Measurements from ENCODE around the gene PCDH12. TPM values are rescaled to one million over a fixed set of nuclear protein-coding genes. Genes with fewer than 3 reads are reported as not detected.
A peak's percentile ranks its signal among the peaks of the same experiment; 100 is the strongest.

Gene PCDH12
- total RNA-seq, 1 donor from 2014 or later = 0.61 TPM

DNA sequence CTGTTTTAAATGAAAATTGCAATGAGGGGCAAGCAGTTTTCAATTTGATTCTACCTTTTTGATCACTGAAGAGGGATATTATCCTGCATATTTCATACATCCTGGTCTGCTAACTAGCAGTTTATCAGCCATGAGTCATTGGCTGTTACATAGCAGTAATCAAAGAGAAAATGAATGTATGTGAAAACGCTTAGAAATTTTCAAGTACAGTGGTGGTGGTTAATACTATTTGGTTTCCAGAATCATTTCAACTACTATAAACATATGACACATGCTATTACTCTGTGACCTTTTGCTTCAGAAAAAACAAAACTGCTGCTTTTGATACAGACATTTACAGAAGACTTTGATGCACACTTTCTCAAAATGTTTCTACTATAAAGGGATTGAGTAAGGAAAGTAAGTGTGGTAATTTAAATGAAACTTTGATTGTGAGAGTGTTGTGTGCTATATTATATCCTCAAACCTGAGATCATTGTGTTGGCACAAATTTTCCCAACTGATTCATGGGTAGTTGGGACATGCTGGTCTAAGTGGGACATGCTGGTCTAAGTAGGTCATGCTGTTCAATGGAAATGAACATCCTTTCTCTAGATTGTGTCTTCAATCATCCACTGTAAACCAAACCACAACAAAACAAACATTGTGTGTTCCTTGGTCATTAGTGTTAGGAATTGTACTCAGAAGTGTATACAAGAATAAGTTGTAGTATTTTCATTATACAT is 16.0 kb upstream of the PCDH12 start:
- Mint-ChIP-seq H3K9me3 (no peaks in the 10 kb centered on the region), H3K4me3 (no peak overlapping the region), H3K27ac (ENCODE audit: unreplicated experiment) (no peak overlapping the region), H3K27me3 (ENCODE audit: low read depth) (no peaks in the 10 kb centered on the region), H3K36me3 (ENCODE audit: low read depth) (peaks cover 10% of the 10 kb centered on the region), H3K4me1 (peaks cover 19% of the 10 kb centered on the region)
- DNase-seq (ENCODE audit: low read depth, low spot score) = no peak
- TF ChIP-seq, protein P1, sequence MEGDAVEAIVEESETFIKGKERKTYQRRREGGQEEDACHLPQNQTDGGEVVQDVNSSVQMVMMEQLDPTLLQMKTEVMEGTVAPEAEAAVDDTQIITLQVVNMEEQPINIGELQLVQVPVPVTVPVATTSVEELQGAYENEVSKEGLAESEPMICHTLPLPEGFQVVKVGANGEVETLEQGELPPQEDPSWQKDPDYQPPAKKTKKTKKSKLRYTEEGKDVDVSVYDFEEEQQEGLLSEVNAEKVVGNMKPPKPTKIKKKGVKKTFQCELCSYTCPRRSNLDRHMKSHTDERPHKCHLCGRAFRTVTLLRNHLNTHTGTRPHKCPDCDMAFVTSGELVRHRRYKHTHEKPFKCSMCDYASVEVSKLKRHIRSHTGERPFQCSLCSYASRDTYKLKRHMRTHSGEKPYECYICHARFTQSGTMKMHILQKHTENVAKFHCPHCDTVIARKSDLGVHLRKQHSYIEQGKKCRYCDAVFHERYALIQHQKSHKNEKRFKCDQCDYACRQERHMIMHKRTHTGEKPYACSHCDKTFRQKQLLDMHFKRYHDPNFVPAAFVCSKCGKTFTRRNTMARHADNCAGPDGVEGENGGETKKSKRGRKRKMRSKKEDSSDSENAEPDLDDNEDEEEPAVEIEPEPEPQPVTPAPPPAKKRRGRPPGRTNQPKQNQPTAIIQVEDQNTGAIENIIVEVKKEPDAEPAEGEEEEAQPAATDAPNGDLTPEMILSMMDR (conservative IDR thresholded peaks at IDR 0.05) = no peak

DNA sequence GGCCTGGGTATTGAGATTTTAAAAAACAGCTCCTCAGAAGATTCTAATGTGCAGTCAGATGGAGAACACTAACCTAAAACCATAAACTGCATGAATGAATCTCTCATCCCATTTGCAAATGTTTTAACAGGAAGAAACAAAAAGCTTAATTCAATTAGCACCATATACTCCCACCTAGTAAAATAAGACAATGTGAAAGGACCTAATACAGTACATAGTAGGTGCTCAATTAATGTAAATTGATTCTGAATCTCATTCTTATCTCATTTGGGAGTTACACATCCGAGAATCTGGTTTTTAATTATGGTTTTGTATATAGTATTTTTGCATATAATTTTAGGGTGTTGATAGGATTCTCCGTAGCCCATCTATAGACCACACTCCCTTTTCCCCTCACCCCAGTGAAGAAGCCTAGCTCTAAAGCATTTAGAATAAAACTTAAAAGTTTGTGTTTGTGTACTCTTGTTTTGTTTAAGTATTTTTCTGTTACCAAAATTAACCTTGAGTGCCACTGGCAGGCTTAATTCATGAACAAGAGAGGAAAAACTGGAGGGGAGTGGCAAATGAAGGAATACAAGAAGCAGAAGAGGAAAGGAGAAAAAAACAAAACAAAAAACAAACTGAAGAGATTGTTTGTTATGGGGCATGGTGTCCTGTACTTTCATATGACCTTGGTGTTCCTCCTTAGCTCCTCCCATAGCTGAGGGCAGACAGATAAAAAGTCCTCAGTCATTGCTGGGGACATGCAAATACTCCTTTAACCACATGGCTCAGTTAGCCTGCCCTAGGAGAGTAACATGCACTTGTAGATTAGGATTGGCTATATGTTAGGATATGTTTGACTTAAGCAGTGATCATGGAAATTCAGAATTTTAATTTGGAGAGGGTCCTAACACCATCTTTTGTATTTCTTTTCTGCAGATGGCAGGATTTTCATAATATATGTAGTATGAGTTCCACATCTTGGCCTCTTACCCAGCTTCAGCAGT is 12.1 kb upstream of the PCDH12 start:
- no peaks in the 10 kb centered on the region for H3K27me3 Mint-ChIP-seq (ENCODE audit: low read depth)
- H3K36me3 Mint-ChIP-seq (ENCODE audit: low read depth) = peaks cover 8% of the 10 kb centered on the region
- peaks cover 28% of the 10 kb centered on the region for H3K4me1 Mint-ChIP-seq
- TF ChIP-seq, protein P1 (conservative IDR thresholded peaks at IDR 0.05) = no peak
- H3K4me3 Mint-ChIP-seq = peak overlapping the region; percentile 96
- no peak overlapping the region for H3K27ac Mint-ChIP-seq (ENCODE audit: unreplicated experiment)
- no peaks in the 10 kb centered on the region for H3K9me3 Mint-ChIP-seq
- no peak for DNase-seq (ENCODE audit: low read depth, low spot score)

DNA sequence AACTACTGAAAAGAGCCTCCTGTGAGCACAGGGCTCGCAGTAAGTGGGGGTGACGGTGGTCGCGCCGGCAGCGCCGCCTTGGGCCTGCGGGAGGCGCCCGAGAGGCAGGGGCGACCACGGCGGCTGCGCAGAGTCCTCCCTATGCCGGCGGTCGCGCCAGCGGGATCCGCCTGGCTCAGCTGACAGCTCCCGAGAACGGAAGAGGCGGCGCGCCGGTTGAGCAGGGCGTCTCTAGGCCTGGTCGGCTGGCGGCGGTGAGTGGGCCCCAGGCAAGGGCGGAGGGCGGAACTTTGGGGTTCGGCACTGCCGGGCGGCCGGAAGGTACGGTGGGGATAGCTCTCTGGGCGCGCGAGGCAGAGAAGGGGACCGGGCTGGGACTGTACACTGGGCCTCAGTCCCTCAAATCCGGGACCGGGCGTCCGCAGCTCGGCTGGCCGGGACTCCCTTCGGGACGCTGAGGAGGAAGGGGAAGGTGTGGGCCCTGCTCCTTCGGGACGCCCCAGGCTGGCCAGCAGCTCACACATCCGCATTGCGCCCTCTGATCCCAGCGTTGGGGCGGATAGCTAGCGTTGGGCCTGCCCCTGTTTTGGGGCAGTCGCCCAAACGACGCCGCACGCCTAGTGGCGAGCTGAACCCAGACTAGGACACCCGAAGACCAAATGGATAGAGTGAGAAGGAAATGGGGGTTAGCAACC is 11.1 kb upstream of the PCDH12 start, which contains the start of gene RNF14:
Gene RNF14 (plus strand): TSS at position 192 of the 695 bp plus-strand sequence. CDS start 4,484 bp downstream, outside the sequence.
- no peaks in the 10 kb centered on the region for H3K9me3 Mint-ChIP-seq
- no peaks in the 10 kb centered on the region for H3K27me3 Mint-ChIP-seq (ENCODE audit: low read depth)
- peak within 1 kb of the TSS; percentile 90 for H3K27ac Mint-ChIP-seq (ENCODE audit: unreplicated experiment)
- H3K4me3 Mint-ChIP-seq = peak within 1 kb of the TSS; percentile 96
- TF ChIP-seq, protein P1 (conservative IDR thresholded peaks at IDR 0.05) = peak; percentile 97
- peaks cover 2% of the 10 kb centered on the region for H3K36me3 Mint-ChIP-seq (ENCODE audit: low read depth)
- DNase-seq (ENCODE audit: low read depth, low spot score) = peak; percentile 92
- H3K4me1 Mint-ChIP-seq = peaks cover 26% of the 10 kb centered on the region

DNA sequence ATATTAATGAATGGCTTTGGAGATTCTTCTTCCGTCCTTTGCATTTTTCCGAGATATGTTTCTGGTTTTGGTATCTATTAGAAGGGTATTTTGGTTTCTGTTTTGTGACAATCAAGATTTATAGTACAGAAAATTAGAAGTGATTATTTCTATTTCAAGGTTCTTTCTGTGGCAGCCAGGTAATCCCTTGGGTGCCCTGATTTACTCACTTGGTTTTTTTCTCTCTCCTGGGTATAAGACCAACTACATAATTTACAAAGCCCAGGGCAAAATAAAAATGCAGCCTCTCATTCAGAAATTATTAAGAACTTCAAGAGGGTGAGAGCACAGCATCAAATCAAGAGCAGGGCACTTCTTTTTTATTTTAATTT is 8.9 kb upstream of the PCDH12 start:
- Mint-ChIP-seq H3K4me1 (peaks cover 24% of the 10 kb centered on the region), H3K27me3 (ENCODE audit: low read depth) (no peaks in the 10 kb centered on the region), H3K36me3 (ENCODE audit: low read depth) (no peaks in the 10 kb centered on the region), H3K4me3 (peak overlapping the region; percentile 71), H3K27ac (ENCODE audit: unreplicated experiment) (no peak overlapping the region), H3K9me3 (no peaks in the 10 kb centered on the region)
- no peak for DNase-seq (ENCODE audit: low read depth, low spot score)
- TF ChIP-seq, protein P1 (conservative IDR thresholded peaks at IDR 0.05) = no peak

DNA sequence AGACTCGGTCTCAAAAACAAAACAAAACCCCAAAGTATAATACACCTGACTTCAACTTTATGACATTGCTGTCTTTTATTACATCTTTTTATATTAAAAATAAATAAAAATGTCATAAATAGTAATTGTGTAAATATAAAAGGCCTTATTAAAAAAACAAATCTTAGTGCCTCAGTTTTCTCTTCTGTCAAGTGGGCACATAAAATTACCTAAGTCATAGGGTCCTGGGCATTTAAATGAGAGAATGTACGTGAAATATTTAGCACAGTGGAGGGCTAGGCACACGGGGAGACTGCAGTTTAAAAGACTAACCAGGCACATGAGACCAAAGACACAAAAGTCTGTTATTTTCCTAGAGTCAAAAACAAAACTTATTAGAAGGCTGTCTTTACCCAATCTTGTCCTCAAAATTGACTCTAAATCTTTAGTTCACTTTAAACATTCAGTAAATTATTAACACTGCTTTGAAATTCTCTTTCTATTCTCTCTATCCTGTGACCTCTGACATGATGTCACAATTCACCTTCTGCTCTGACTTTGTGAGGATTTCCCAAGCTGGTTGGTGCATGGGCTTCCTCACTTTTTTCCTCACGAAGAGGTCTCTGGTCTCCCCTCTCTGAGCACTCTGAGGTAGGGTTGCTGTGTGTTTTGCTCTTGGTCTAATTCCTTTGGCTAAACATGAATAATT is 8.4 kb upstream of the PCDH12 start:
- no peak overlapping the region for H3K4me3 Mint-ChIP-seq
- no peaks in the 10 kb centered on the region for H3K9me3 Mint-ChIP-seq
- no peaks in the 10 kb centered on the region for H3K27me3 Mint-ChIP-seq (ENCODE audit: low read depth)
- TF ChIP-seq, protein P1 (conservative IDR thresholded peaks at IDR 0.05) = no peak
- DNase-seq (ENCODE audit: low read depth, low spot score) = no peak
- peaks cover 25% of the 10 kb centered on the region for H3K4me1 Mint-ChIP-seq
- no peaks in the 10 kb centered on the region for H3K36me3 Mint-ChIP-seq (ENCODE audit: low read depth)
- H3K27ac Mint-ChIP-seq (ENCODE audit: unreplicated experiment) = no peak overlapping the region
